Aorta (tissue), 5 donors: ENCODE data around the gene HPSE2. TPM values are rescaled to one million over a fixed set of nuclear protein-coding genes. Genes with fewer than 3 reads are reported as not detected.

Source experiments
- ATAC-seq: fragments of 200-7000 bp; cut with Tn5 transposase; one replicate; pipeline ENCODE4 v1.9.1; 2022; ENCODE audit warnings: moderate library complexity; ENCODE audit not compliant: low FRiP score
- DNase-seq, 2 donors: peaks; one replicate each; pipeline ENCODE4 v3.0.0-alpha.2; 2020
- H3K27ac ChIP-seq, 2 donors: one replicate each; pipeline ENCODE4 v1.5.1; 2013; ENCODE audit warnings: low read length in 2 of 2, mild to moderate bottlenecking in 2 of 2, moderate library complexity in 2 of 2, control low read depth in 1 of 2, inconsistent platforms in 1 of 2, low read depth in 1 of 2
- H3K27me3 ChIP-seq, 2 donors: one replicate each; pipeline ENCODE4 v1.6.1; 2013; ENCODE audit warnings: control low read depth in 1 of 2, low read length in 1 of 2, mild to moderate bottlenecking in 1 of 2, moderate library complexity in 1 of 2; ENCODE audit not compliant: insufficient read depth in 2 of 2, control insufficient read depth in 1 of 2
- H3K36me3 ChIP-seq, 2 donors: one replicate each; pipeline ENCODE4 v1.6.1; 2013; ENCODE audit warnings: control low read depth in 1 of 2, low read length in 1 of 2, mild to moderate bottlenecking in 1 of 2; ENCODE audit not compliant: insufficient read depth in 2 of 2, control insufficient read depth in 1 of 2
- H3K4me1 ChIP-seq, 2 donors: one replicate each; pipeline ENCODE4 v1.6.1; 2013; ENCODE audit warnings: low read length in 2 of 2, control low read depth in 1 of 2, mild to moderate bottlenecking in 1 of 2, moderate library complexity in 1 of 2; ENCODE audit not compliant: insufficient read depth in 2 of 2, control insufficient read depth in 1 of 2
- H3K4me3 ChIP-seq, 2 donors: one replicate each; pipeline ENCODE4 v1.5.1; 2013; ENCODE audit warnings: low read length in 2 of 2, control low read depth in 1 of 2, mild to moderate bottlenecking in 1 of 2
- H3K9me3 ChIP-seq: one replicate; pipeline ENCODE4 v1.6.1; 2013; ENCODE audit warnings: mild to moderate bottlenecking, low read length; ENCODE audit not compliant: control insufficient read depth
- WGBS, 2 donors: extraction: QIAGEN DNeasy Blood & Tissue Kit; methylation state at CpG; one replicate each; pipeline ENCODE4 v1.1.7; 2013; 5-methylcytosine and 5-hydroxymethylcytosine counted together
- intact Hi-C, 2 donors: fragments of 100-400 bp; cut with DNase I; formaldehyde crosslinking; loops; one replicate each; pipeline versions ENCODE4 v1.14.2 to v1.15.0; 2022
- polyA plus RNA-seq, 2 donors: library from polyadenylated mRNA; stranded (reverse); fragments of 200-250 nt; gene quantifications; one replicate each; pipeline ENCODE4 v1.2.3, GENCODE V29; 2013
- total RNA-seq, 2 donors: library from RNA; stranded (reverse); fragmentation: NEBNext Ultra II Directional; extraction: Animal tissue kit (Norgen Biotek cat#: 25700); gene quantifications; one replicate each; pipeline ENCODE4 v1.2.1, GENCODE V29; 2021
- donor health status: healthy with polysubstance abuse.
- donor health status: Bipolar disorder and iron deficiency.
- donor health status: DM: no; HTN: no; CAD: no.
- donor health status: DM: no; HTN: no; CAD: no.
- donor health status: DM: yes; HTN: yes; CAD: no.

HPSE2 gene
- total and polyA plus RNA-seq, 4 donors = 1.2 to 22.0 (median 4.8) TPM

DNA sequence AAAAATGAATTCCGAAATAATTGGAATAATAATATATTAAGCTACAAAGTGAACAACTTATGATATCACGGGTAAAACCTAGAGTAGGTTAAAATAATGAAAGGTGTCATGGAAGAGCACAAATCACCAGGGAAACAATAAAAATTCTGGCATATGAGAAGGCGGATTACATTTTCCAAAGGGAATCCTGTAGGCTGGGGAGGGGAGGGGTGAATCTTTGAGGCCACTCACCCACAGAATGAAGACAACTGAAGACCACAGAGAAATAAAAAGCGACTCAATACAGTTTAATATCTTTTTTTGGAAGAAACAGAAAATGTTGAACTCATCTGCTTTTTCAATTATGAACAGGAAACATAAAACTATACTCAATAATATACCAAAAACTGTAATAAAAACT lies 659.6 kb downstream of the HPSE2 start:
- H3K4me3 ChIP-seq = no peak overlapping the region
- no peaks in the 10 kb centered on the region for H3K27me3 ChIP-seq
- intact Hi-C loops = no loop called here
- H3K36me3 ChIP-seq = no peaks in the 10 kb centered on the region
- WGBS, 2 donors = 62% methylated on average over 4 of the region's 4 CpGs
- ATAC-seq (no peak), DNase-seq (no peak)
- no peaks in the 10 kb centered on the region for H3K9me3 ChIP-seq
- no peak overlapping the region for H3K27ac ChIP-seq
- H3K4me1 ChIP-seq = peaks cover 0 to under 1% of the 10 kb centered on the region in 2 donors

DNA sequence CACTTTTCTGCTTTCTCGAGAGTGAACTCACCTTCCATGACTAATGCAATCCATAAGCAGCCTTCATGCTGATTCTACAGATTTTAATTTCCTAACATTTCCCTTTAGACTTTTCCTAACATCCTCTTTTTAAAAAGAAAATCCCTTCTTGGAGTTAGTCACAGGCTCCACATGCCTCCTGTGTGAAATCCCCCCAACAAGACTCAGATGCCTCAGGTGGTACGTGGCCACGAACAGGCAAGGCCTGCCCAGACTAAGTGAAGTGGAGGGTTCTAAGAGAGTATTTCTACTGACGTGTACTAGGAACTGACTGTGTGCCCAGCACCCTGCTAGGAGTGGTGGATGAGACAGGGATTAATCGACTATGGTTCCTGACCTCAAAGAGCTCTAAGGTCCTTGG lies 663.1 kb downstream of the HPSE2 start:
- ATAC-seq = no peak
- 67 to 68% methylated on average over 5 of the region's 5 CpGs for WGBS, 2 donors

DNA sequence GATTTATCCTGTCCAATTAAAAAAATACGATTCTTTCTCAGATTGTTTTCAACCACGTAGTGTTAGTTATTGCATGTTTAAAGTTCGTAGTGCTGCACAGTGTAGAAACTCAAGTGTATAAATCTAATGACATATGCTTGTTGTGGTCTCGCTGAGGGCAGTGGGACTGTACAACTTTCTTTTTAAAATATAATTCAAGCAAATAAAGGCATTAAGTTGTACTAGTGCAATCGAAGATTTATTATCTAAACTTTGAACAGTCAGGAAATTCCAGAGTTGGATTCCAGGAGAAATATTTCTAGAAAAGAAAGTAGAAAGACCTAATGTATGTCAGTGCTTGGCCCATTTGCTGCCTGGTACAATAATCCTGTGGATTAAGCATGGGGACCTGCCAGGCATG lies 664.8 kb downstream of the HPSE2 start:
- H3K4me1 ChIP-seq = peaks cover 0 to 3% of the 10 kb centered on the region in 2 donors
- H3K36me3 ChIP-seq = no peaks in the 10 kb centered on the region
- whole genome bisulfite sequencing, 2 donors = 15 to 25% methylated on average over 5 of the region's 5 CpGs
- no peaks in the 10 kb centered on the region for H3K9me3 ChIP-seq
- H3K4me3 ChIP-seq = no peak overlapping the region
- no peak for DNase-seq
- intact Hi-C loops = no loop called here
- H3K27ac ChIP-seq = no peak overlapping the region
- ATAC-seq = no peak
- no peaks in the 10 kb centered on the region for H3K27me3 ChIP-seq

More for the DNA sequence above, 663.1 kb downstream of the HPSE2 start:
- H3K27ac ChIP-seq = no peak overlapping the region
- H3K4me1 ChIP-seq = peaks cover 0 to 3% of the 10 kb centered on the region in 2 donors
- no peaks in the 10 kb centered on the region for H3K9me3 ChIP-seq
- H3K27me3 ChIP-seq = no peaks in the 10 kb centered on the region
- intact Hi-C loops = no loop called here
- DNase-seq = no peak
- H3K36me3 ChIP-seq = no peaks in the 10 kb centered on the region
- H3K4me3 ChIP-seq = no peak overlapping the region

DNA sequence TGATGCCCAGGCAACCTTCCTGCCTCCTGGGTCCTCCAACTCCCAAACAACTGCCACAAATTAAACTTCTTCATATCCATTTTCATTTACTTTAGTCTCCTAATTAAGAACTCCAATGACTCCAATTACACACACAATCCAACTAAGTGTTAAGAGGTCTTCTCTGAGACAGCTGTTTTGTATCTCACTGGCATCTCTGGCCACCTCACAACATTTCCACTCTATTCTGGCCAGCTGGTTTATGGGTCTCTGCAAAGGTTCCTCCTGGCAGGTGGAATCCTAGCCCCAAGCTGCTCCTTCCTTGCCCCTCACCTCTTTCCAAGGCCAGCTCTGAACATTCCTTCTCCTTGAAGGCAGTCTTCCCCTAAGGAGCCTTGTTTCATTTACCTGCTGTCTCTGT lies 665.8 kb downstream of the HPSE2 start:
- intact Hi-C loops = no loop called here
- H3K27ac ChIP-seq = no peak overlapping the region

DNA sequence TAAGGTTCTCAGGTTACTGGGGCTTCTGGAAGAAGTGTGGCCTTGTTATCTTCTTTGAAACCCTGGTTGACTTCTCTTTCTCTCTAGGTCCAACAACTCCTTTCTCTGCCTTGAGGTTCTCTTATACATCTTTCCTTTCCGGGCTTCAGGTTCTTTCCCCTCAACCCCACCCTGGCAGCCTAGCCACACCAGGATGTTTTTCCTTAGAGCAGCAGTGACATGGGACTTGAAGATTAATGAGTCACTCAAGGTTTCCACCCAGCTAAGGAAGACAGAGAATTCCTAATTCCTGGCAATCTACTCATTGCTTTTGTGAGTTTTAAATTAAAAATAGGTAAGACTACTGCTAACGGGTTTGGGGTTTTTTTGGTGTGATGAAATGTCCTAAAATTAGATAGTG lies 667.1 kb downstream of the HPSE2 start:
- H3K4me1 ChIP-seq = peaks cover 0 to 3% of the 10 kb centered on the region in 2 donors
- no peak overlapping the region for H3K27ac ChIP-seq
- no peaks in the 10 kb centered on the region for H3K9me3 ChIP-seq
- 29 to 31% methylated on average over 2 of the region's 2 CpGs for WGBS, 2 donors
- no peaks in the 10 kb centered on the region for H3K27me3 ChIP-seq
- no peaks in the 10 kb centered on the region for H3K36me3 ChIP-seq
- intact Hi-C loops = no loop called here
- ATAC-seq (no peak), DNase-seq (no peak)
- H3K4me3 ChIP-seq = no peak overlapping the region

More for the DNA sequence above, 665.8 kb downstream of the HPSE2 start:
- Histone ChIP-seq H3K4me3 (no peak overlapping the region), H3K4me1 (peaks cover 0 to 3% of the 10 kb centered on the region in 2 donors), H3K36me3 (no peaks in the 10 kb centered on the region), H3K27me3 (no peaks in the 10 kb centered on the region), H3K9me3 (no peaks in the 10 kb centered on the region)
- ATAC-seq = no peak
- no peak for DNase-seq

DNA sequence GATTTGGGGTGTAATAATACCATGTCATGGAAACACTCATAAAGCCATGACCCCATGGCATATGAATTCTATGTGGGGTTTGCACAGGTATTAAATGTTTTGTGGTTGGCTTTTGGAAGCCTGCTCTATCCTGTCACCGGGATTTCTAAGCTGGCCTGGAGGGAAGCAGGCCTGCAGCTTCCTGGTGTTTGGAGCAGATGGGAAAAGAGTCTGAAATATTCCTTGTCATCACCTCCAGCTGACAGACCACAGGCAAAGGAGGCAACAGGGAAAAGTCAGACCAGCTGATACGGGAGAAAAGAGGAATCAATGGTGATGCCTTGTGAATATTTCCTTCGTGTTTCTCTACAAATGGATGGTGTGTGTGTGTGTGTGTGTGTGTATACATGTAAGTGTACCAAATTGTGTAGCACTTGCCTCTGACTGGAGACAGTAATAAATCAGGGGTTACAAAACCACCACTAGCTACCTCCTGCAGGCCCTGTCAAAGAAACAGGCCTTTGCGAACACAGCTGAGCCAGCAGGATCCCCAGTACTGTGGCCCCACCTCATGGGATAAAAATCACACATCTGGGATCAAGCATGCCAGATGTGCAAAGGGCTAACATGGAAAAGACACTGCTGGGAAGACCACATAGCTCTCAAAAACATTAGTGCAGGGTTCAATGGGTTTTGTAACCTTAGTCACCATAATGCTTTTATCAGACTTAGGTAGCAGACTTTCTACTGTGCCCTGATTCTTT lies 668.1 kb downstream of the HPSE2 start:
- intact Hi-C loops = no loop called here
- Histone ChIP-seq H3K9me3 (no peaks in the 10 kb centered on the region), H3K27ac (no peak overlapping the region), H3K36me3 (no peaks in the 10 kb centered on the region), H3K27me3 (no peaks in the 10 kb centered on the region), H3K4me3 (no peak overlapping the region), H3K4me1 (peaks cover 0 to 3% of the 10 kb centered on the region in 2 donors)
- WGBS, 2 donors = 38 to 43% methylated on average over 4 of the region's 4 CpGs
- ATAC-seq (no peak), DNase-seq (no peak)

DNA sequence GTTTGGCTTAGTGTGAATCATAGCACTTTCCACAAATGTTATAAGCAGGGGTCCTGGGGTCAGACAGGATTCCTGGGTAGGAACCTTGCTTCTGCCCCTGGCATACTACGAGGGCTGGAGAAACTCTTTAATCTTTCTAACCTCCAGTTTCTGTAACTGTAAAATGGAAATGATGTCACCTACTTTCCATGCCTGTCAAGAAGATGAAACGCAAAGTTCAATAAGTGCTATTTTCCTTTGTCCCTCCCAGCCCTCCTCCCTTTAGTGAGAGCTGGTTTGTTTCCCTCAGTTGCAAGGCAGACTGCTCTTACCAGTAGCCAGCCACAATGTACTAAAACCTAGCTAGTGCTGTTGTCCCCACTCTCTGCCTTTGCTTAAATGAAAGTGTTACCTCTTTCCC lies 671.8 kb downstream of the HPSE2 start:
- intact Hi-C loops = no loop called here
- Histone ChIP-seq H3K4me1 (no peaks in the 10 kb centered on the region), H3K36me3 (no peaks in the 10 kb centered on the region), H3K4me3 (no peak overlapping the region), H3K9me3 (no peaks in the 10 kb centered on the region), H3K27ac (no peak overlapping the region), H3K27me3 (no peaks in the 10 kb centered on the region)
- no peak for DNase-seq
- no peak for ATAC-seq
- 38 to 45% methylated on average over 2 of the region's 2 CpGs for WGBS, 2 donors

DNA sequence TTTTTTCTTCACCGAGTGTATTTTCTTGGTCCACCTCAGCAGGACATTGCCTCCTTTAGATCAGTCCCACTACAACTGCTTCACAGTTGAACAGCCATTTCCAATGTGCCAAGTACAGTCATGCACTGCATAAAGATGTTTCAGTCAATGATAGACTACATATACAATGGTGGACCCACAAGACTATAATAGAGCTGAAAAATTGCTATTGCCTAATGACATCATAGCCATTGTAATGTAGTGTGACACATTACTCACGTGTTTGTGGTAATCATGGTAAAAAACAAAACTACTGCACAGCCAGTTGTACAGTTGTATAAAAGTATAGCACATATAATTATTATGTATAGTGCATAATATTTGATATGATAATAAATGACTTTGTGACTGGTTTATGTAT lies 675.1 kb downstream of the HPSE2 start:
- Histone ChIP-seq H3K9me3 (no peaks in the 10 kb centered on the region), H3K27ac (no peak overlapping the region), H3K36me3 (no peaks in the 10 kb centered on the region), H3K27me3 (no peaks in the 10 kb centered on the region), H3K4me1 (no peaks in the 10 kb centered on the region), H3K4me3 (no peak overlapping the region)
- intact Hi-C loops = no loop called here
- no peak for DNase-seq
- ATAC-seq = no peak
- WGBS, 2 donors = 84 to 86% methylated on average over 2 of the region's 2 CpGs

DNA sequence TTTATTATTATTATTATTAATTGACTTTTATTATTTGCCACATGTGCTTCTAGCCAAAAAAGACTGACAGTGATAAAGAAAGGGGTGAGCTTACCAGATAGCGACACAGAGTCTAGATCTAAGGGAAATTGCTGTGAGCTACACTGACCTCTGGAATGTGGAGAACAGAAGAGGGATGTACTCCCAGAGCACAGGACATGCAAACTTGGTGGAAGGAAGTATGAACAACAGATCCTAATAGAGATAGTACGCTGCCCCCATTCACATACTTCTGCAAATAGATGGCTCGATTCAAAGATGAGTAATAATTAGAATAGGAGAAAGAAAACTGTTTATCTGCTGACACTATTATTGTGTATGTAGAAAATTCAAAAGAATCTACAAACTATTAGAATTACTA lies 679.6 kb downstream of the HPSE2 start:
- intact Hi-C loops = no loop called here
- H3K4me3 ChIP-seq = no peak overlapping the region
- WGBS, 2 donors = 72 to 77% methylated on average over 3 of the region's 3 CpGs
- DNase-seq = no peak
- H3K36me3 ChIP-seq = no peaks in the 10 kb centered on the region
- H3K9me3 ChIP-seq = no peaks in the 10 kb centered on the region
- no peaks in the 10 kb centered on the region for H3K27me3 ChIP-seq
- no peaks in the 10 kb centered on the region for H3K4me1 ChIP-seq
- no peak overlapping the region for H3K27ac ChIP-seq
- ATAC-seq = no peak
